GM18519 (cell line): Measurements from ENCODE around the gene TTC28.

Experiments used
- ATAC-seq: cut with Tn5 transposase; IDR thresholded peaks from one replicate; pipeline ENCODE4 v1.9.1; 2021; ENCODE audit warnings: mild to moderate bottlenecking, moderate library complexity; ENCODE audit not compliant: unreplicated experiment, low FRiP score

Gene TTC28

GRCh38 chr22:27989758-27990450 lies 689.7 kb downstream of the TTC28 start:
- ATAC-seq: no peak

GRCh38 chr22:27988704-27989103 lies 690.9 kb downstream of the TTC28 start:
- no peak for ATAC-seq

GRCh38 chr22:27987557-27987956 lies 692.1 kb downstream of the TTC28 start:
- ATAC-seq: no peak

GRCh38 chr22:27986937-27987336 lies 692.7 kb downstream of the TTC28 start:
- ATAC-seq: no peak

GRCh38 chr22:27986459-27986858 lies 693.2 kb downstream of the TTC28 start:
- no peak for ATAC-seq

GRCh38 chr22:27985323-27986275 lies 694.0 kb downstream of the TTC28 start:
- ATAC-seq: no peak

- ATAC-seq: no peak
These were observed 694.9 kb downstream of the TTC28 start for GRCh38 chr22:27984723-27985122.

GRCh38 chr22:27984001-27984695 lies 695.5 kb downstream of the TTC28 start:
- no peak for ATAC-seq

GRCh38 chr22:27983361-27983791 lies 696.3 kb downstream of the TTC28 start:
- no peak for ATAC-seq

GRCh38 chr22:27982630-27983180 lies 696.9 kb downstream of the TTC28 start:
- no peak for ATAC-seq

GRCh38 chr22:27982106-27982505 lies 697.5 kb downstream of the TTC28 start:
- ATAC-seq: no peak

GRCh38 chr22:27980424-27981148 lies 699.1 kb downstream of the TTC28 start:
- no peak for ATAC-seq

- no peak for ATAC-seq
These were observed 700.8 kb downstream of the TTC28 start for GRCh38 chr22:27978802-27979201.

- ATAC-seq: no peak
These were observed 701.3 kb downstream of the TTC28 start for GRCh38 chr22:27978317-27978716.

- ATAC-seq: no peak
These were observed 703.1 kb downstream of the TTC28 start for GRCh38 chr22:27976586-27976985.

- no peak for ATAC-seq
These were observed 704.1 kb downstream of the TTC28 start for GRCh38 chr22:27975381-27976013.

- ATAC-seq: no peak
These were observed 705.8 kb downstream of the TTC28 start for GRCh38 chr22:27973846-27974245.

- no peak for ATAC-seq
These were observed 706.6 kb downstream of the TTC28 start for GRCh38 chr22:27972732-27973698.
